GM18526 (cell line): ENCODE measurements around the gene FRYL.

Source experiments
- POLR2A ChIP-seq: IDR thresholded peaks from 3 replicates; pipeline ENCODE4 v1.6.1; 2011; ENCODE audit not compliant: insufficient read length; ENCODE audit errors: extremely low read depth

FRYL gene

GRCh38 chr4:48791313-48791712 is 11.2 kb upstream of the FRYL start:
- no peak for TF ChIP-seq POLR2A

- no peak for TF ChIP-seq POLR2A
Measured at GRCh38 chr4:48790561-48790960, 10.5 kb upstream of the FRYL start.

- no peak for TF ChIP-seq POLR2A
Measured at GRCh38 chr4:48787056-48787455, 7.0 kb upstream of the FRYL start.

GRCh38 chr4:48786549-48786948 is 6.5 kb upstream of the FRYL start:
- TF ChIP-seq POLR2A = no peak

GRCh38 chr4:48785302-48785701 is 5.2 kb upstream of the FRYL start:
- TF ChIP-seq POLR2A = no peak

GRCh38 chr4:48781968-48782367 is 1.9 kb upstream of the FRYL start:
- no peak for TF ChIP-seq POLR2A

GRCh38 chr4:48780865-48781214 is 761 bp upstream of the FRYL start:
- TF ChIP-seq POLR2A = no peak

GRCh38 chr4:48779095-48779997 is 733 bp downstream of the FRYL start:
- peak; percentile 25 for TF ChIP-seq POLR2A

GRCh38 chr4:48778431-48779094 is 1.5 kb downstream of the FRYL start:
- no peak for TF ChIP-seq POLR2A

GRCh38 chr4:48777739-48778138 is 2.3 kb downstream of the FRYL start:
- no peak for TF ChIP-seq POLR2A

- TF ChIP-seq POLR2A = no peak
Measured at GRCh38 chr4:48774760-48775710, 5.0 kb downstream of the FRYL start.

- TF ChIP-seq POLR2A = no peak
Measured at GRCh38 chr4:48772556-48772955, 7.5 kb downstream of the FRYL start.

- TF ChIP-seq POLR2A = no peak
Measured at GRCh38 chr4:48767055-48767929, 12.8 kb downstream of the FRYL start.

- TF ChIP-seq POLR2A = no peak
Measured at GRCh38 chr4:48766131-48766792, 13.8 kb downstream of the FRYL start.
